Measurements from ENCODE around the gene RADIL. TPM values are rescaled to one million over a fixed set of nuclear protein-coding genes. Genes with fewer than 3 reads are reported as not detected.

Gene RADIL
- total and polyA plus RNA-seq, 11 donors = 1.1 to 9.0 (median 3.4) TPM

- Histone ChIP-seq H3K4me1 (peaks cover 0 to 8% (median 0%) of the 10 kb centered on the region in 12 donors), H3K36me3 (no peaks in the 10 kb centered on the region), H3K27me3 (peaks cover 0 to 5% (median 0%) of the 10 kb centered on the region in 9 donors), H3K9me3 (peaks cover 0 to 4% (median 0%) of the 10 kb centered on the region in 12 donors), H3K27ac (peak overlapping the region in 2 of 12 donors; percentile 41 to 55), H3K4me3 (peak overlapping the region in 11 of 12 donors; percentile 18 to 52 (median 43))
- WGBS, 4 donors = 87 to 91% (median 88%) methylated on average over 14 of the region's 14 CpGs
- intact Hi-C loops (cut with DNase I) = no loop called here
- TF ChIP-seq CTCF (IDR thresholded peaks at IDR 0.05) (no peak), POLR2A (IDR thresholded peaks at IDR 0.05) (no peak)
- no peak for ATAC-seq
- no peak for DNase-seq
Observed at GRCh38 chr7:4862156-4862555, 21.4 kb downstream of the RADIL start.

- peaks cover 0 to 5% (median 0%) of the 10 kb centered on the region in 9 donors for H3K27me3 ChIP-seq
Observed at GRCh38 chr7:4861673-4862072, 21.8 kb downstream of the RADIL start, which contains the start of gene PAPOLB. Gene PAPOLB, minus strand, starts transcription at chr7:4862030. Its CDS starts 220 bp downstream, at chr7:4861810.

DNA sequence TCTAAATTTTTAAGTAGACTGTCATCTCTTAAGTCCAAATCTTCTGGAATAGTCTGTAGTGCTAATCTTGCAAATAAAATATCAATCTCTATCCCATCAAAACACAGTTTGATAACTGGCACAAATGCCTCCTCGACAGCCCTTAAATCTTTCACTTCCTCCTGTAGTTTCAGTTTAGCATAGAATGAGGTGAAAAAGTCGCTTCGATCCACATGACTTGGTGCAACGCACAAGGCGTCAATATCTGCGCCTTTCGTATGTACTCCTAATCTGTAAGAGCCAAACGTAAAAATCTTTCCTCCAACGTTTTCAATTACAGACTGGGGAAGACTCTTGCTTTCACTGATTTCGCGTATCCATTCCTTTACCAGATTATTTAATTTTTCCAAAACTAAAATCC, 22.3 kb downstream of the RADIL start:
- Histone ChIP-seq H3K4me1 (peaks cover 0 to 8% (median 0%) of the 10 kb centered on the region in 12 donors), H3K27ac (peak overlapping the region in 2 of 12 donors; percentile 17 to 55), H3K36me3 (no peaks in the 10 kb centered on the region), H3K9me3 (peaks cover 0 to 4% (median 0%) of the 10 kb centered on the region in 12 donors), H3K27me3 (peaks cover 0 to 5% (median 0%) of the 10 kb centered on the region in 9 donors), H3K4me3 (peak overlapping the region in 11 of 12 donors; percentile 18 to 52 (median 43))
- WGBS, 4 donors = 86 to 89% (median 87%) methylated on average over 11 of the region's 11 CpGs
- ATAC-seq (no peak), DNase-seq (no peak)
- TF ChIP-seq CTCF (IDR thresholded peaks at IDR 0.05) = no peak
- no peak for TF ChIP-seq POLR2A (IDR thresholded peaks at IDR 0.05)
- intact Hi-C loops (cut with DNase I) = no loop called here

More at GRCh38 chr7:4861673-4862072, 21.8 kb downstream of the RADIL start, which contains the start of gene PAPOLB:
- ATAC-seq (peak in 3 of 4 donors; percentile 22 to 57 (median 32)), DNase-seq (peak in 2 of 5 donors; percentile 63 to 66)
- intact Hi-C loops (cut with DNase I) = no loop called here
- peak within 1 kb of the TSS in 11 of 12 donors; percentile 18 to 52 (median 43) for H3K4me3 ChIP-seq
- H3K4me1 ChIP-seq = peaks cover 0 to 8% (median 0%) of the 10 kb centered on the region in 12 donors
- WGBS, 4 donors = 31 to 40% (median 37%) methylated on average over 38 to 46 of the region's 46 CpGs
- no peaks in the 10 kb centered on the region for H3K36me3 ChIP-seq
- no peak for TF ChIP-seq POLR2A (IDR thresholded peaks at IDR 0.05)
- no peak for TF ChIP-seq CTCF (IDR thresholded peaks at IDR 0.05)
- peaks cover 0 to 4% (median 0%) of the 10 kb centered on the region in 12 donors for H3K9me3 ChIP-seq
- peak within 1 kb of the TSS in 3 of 12 donors; percentile 17 to 55 (median 41) for H3K27ac ChIP-seq

DNA sequence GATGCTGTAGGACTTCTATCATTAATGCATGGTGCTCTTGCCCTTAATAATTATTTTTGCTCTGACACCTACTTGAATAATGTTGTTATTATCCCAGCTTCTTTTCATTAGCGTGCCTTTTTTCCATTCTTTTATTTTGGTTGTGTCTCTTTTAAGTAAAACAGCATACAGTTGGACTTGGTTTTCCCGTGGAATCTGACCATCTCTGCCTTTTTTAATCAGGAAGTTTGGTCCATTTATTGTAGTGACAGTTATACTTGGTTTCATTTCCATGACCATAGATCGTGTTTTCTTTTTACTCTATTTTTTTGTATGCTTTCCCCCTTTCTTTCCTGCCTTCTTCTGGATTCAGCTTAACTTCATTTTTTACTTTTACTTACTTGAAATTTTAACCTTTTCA, 26.3 kb downstream of the RADIL start:
- peaks cover 0 to 7% (median 0%) of the 10 kb centered on the region in 12 donors for H3K4me1 ChIP-seq
- H3K27me3 ChIP-seq = peaks cover 0 to 5% (median 0%) of the 10 kb centered on the region in 9 donors
- 67 to 77% (median 75%) methylated on average over 3 of the region's 3 CpGs for WGBS, 4 donors
- peaks cover 0 to 5% (median 0%) of the 10 kb centered on the region in 12 donors for H3K9me3 ChIP-seq
- intact Hi-C loops (cut with DNase I) = no loop called here
- no peak overlapping the region for H3K27ac ChIP-seq
- ATAC-seq = no peak
- no peak overlapping the region for H3K4me3 ChIP-seq
- no peak for DNase-seq
- H3K36me3 ChIP-seq = no peaks in the 10 kb centered on the region
- TF ChIP-seq POLR2A (IDR thresholded peaks at IDR 0.05) (no peak), CTCF (IDR thresholded peaks at IDR 0.05) (no peak)

All from heart left ventricle (tissue), 16 donors.